Prostate gland (tissue), 2 donors: ENCODE measurements around the gene SPTBN4. TPM values are rescaled to one million over a fixed set of nuclear protein-coding genes. Genes with fewer than 3 reads are reported as not detected.

Source experiments
- DNase-seq: peaks from one replicate; pipeline ENCODE4 v3.0.0-alpha.2; 2019; ENCODE audit warnings: low spot score
- H3K27ac ChIP-seq, 2 donors: fragments of 200-600 bp; sonication (generic); 2 replicates each; pipeline ENCODE4 v1.5.1; 2017 to 2019
- H3K27me3 ChIP-seq: fragments of 200-600 bp; sonication (generic); replicated peaks from 2 replicates; pipeline ENCODE4 v1.5.1; 2019; ENCODE audit not compliant: insufficient read depth
- H3K36me3 ChIP-seq, 2 donors: fragments of 200-600 bp; sonication (generic); 1 replicate in 1 of 2; 2 replicates in 1 of 2; pipeline versions ENCODE4 v1.5.1 to v1.8.1; 2017 to 2019
- H3K4me1 ChIP-seq: fragments of 200-600 bp; sonication (generic); replicated peaks from 2 replicates; pipeline ENCODE4 v1.5.1; 2019
- H3K4me3 ChIP-seq, 2 donors: fragments of 200-600 bp; sonication (generic); 2 replicates each; pipeline ENCODE4 v1.5.1; 2017 to 2019
- H3K9me3 ChIP-seq: fragments of 200-600 bp; sonication (generic); 2 replicates; pipeline ENCODE4 v1.5.1; 2017
- POLR2A ChIP-seq: fragments of 450-650 bp; IDR thresholded peaks from one replicate; pipeline ENCODE4 v1.6.1; 2016; ENCODE audit warnings: antibody characterized with exemption, mild to moderate bottlenecking
- POLR2AphosphoS5 ChIP-seq: sonication (generic); formaldehyde crosslinking; IDR thresholded peaks from one replicate; pipeline ENCODE4 v1.6.1; 2017; ENCODE audit warnings: antibody characterized with exemption
- WGBS: methylation state at CpG from one replicate; pipeline ENCODE4 v1.1.5; 2018; 5-methylcytosine and 5-hydroxymethylcytosine counted together
- intact Hi-C: fragments of 100-400 bp; cut with DNase I; formaldehyde crosslinking; loops from one replicate; pipeline ENCODE4 v1.14.2; 2022
- total RNA-seq, 2 donors: library from RNA; depleted of rRNA; stranded (reverse); fragments of >200 nt; gene quantifications; one replicate each; pipeline ENCODE4 v1.1.0, GENCODE V29; 2016
- TF ChIP-seq, protein P1 (sequence below), 4 experiments: fragments of 200-600 bp in 2 of 4; fragments of 450-650 bp in 2 of 4; sonication (generic) in 2 of 4; IDR thresholded peaks; 1 replicate in 3 of 4; 2 replicates in 1 of 4; pipeline ENCODE4 v1.5.1; 2016 to 2019; ENCODE audit warnings: antibody characterized with exemption in 4 of 4, mild to moderate bottlenecking in 2 of 4, moderate library complexity in 2 of 4

Gene SPTBN4
- total RNA-seq, 2 donors from 2014 or later, result 5.2 to 21.9 TPM

GRCh38 chr19:40567040-40567749, 100.4 kb downstream of the SPTBN4 start:
- DNase-seq, result no peak
- H3K36me3 ChIP-seq, result no peaks in the 10 kb centered on the region
- WGBS, result 22% methylated on average over 20 of the region's 20 CpGs
- no peaks in the 10 kb centered on the region for H3K9me3 ChIP-seq
- no peaks in the 10 kb centered on the region for H3K27me3 ChIP-seq
- peak overlapping the region; percentile 13 to 21 for H3K4me3 ChIP-seq
- H3K4me1 ChIP-seq, result peaks cover 7% of the 10 kb centered on the region
- H3K27ac ChIP-seq, result no peak overlapping the region
- intact Hi-C loops, result no loop called here
- no peak for TF ChIP-seq POLR2AphosphoS5
- TF ChIP-seq, protein P1, sequence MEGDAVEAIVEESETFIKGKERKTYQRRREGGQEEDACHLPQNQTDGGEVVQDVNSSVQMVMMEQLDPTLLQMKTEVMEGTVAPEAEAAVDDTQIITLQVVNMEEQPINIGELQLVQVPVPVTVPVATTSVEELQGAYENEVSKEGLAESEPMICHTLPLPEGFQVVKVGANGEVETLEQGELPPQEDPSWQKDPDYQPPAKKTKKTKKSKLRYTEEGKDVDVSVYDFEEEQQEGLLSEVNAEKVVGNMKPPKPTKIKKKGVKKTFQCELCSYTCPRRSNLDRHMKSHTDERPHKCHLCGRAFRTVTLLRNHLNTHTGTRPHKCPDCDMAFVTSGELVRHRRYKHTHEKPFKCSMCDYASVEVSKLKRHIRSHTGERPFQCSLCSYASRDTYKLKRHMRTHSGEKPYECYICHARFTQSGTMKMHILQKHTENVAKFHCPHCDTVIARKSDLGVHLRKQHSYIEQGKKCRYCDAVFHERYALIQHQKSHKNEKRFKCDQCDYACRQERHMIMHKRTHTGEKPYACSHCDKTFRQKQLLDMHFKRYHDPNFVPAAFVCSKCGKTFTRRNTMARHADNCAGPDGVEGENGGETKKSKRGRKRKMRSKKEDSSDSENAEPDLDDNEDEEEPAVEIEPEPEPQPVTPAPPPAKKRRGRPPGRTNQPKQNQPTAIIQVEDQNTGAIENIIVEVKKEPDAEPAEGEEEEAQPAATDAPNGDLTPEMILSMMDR (IDR thresholded peaks at IDR 0.05), result no peak
- TF ChIP-seq POLR2A, result no peak

DNA sequence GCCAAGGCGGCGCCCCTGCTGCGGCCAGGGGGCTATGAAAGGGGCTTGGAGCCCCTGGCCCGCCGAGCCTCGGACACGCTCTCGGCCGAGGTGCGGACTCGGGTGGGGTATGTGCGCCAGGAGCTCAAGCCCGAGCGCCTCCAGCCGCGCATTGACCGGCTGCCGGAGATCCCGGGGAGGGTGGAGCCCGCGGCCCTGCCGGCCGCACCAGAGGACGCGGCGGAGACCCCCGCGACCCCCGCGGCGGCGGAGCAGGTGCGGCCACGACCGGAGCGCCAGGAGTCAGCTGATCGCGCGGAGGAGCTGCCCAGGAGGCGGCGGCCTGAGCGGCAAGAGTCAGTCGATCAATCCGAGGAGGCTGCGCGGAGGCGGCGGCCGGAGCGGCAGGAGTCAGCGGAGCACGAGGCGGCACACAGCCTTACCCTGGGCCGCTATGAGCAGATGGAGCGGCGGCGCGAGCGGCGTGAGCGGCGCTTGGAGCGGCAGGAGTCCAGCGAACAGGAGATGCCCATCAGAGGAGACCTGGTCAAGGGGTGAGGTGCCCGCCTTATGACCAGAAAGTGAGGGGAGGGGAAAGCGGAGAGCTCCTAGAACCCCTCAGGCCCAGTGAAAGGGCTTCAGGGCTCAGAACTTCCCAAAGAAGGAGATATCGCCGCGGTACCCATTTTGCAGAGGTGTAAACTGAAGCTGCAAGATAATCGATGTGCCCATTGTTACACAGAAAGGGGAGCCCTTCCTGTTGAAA, 101.1 kb downstream of the SPTBN4 start:
- no peak for DNase-seq
- intact Hi-C loops, result no loop called here

GRCh38 chr19:40570313-40571004, 103.7 kb downstream of the SPTBN4 start:
- peaks cover 7% of the 10 kb centered on the region for H3K4me1 ChIP-seq
- TF ChIP-seq POLR2A (no peak), POLR2AphosphoS5 (peak; percentile 92)
- TF ChIP-seq, protein P1 (IDR thresholded peaks at IDR 0.05), result peak; percentile 32 to 70 (median 47)
- intact Hi-C loops, result no loop called here
- H3K27ac ChIP-seq, result peak overlapping the region; percentile 66 to 67
- H3K27me3 ChIP-seq, result no peaks in the 10 kb centered on the region
- H3K36me3 ChIP-seq, result no peaks in the 10 kb centered on the region
- peak overlapping the region; percentile 28 to 34 for H3K4me3 ChIP-seq
- DNase-seq, result peak; percentile 98
- under 1% methylated on average over 37 of the region's 53 CpGs for WGBS
- H3K9me3 ChIP-seq, result no peaks in the 10 kb centered on the region

More for the DNA sequence above, 101.1 kb downstream of the SPTBN4 start:
- H3K4me3 ChIP-seq, result peak overlapping the region; percentile 13 to 21
- whole genome bisulfite sequencing, result 11% methylated on average over 45 of the region's 70 CpGs
- H3K4me1 ChIP-seq, result peaks cover 7% of the 10 kb centered on the region
- no peaks in the 10 kb centered on the region for H3K27me3 ChIP-seq
- no peaks in the 10 kb centered on the region for H3K9me3 ChIP-seq
- H3K36me3 ChIP-seq, result no peaks in the 10 kb centered on the region
- TF ChIP-seq POLR2AphosphoS5 (no peak), POLR2A (no peak)
- TF ChIP-seq, protein P1 (IDR thresholded peaks at IDR 0.05), result no peak
- H3K27ac ChIP-seq, result no peak overlapping the region

- peak overlapping the region in 1 of 2 donors; percentile 66 for H3K27ac ChIP-seq
- 36% methylated on average over 3 of the region's 3 CpGs for WGBS
Measured at GRCh38 chr19:40571005-40571318, 104.2 kb downstream of the SPTBN4 start.

DNA sequence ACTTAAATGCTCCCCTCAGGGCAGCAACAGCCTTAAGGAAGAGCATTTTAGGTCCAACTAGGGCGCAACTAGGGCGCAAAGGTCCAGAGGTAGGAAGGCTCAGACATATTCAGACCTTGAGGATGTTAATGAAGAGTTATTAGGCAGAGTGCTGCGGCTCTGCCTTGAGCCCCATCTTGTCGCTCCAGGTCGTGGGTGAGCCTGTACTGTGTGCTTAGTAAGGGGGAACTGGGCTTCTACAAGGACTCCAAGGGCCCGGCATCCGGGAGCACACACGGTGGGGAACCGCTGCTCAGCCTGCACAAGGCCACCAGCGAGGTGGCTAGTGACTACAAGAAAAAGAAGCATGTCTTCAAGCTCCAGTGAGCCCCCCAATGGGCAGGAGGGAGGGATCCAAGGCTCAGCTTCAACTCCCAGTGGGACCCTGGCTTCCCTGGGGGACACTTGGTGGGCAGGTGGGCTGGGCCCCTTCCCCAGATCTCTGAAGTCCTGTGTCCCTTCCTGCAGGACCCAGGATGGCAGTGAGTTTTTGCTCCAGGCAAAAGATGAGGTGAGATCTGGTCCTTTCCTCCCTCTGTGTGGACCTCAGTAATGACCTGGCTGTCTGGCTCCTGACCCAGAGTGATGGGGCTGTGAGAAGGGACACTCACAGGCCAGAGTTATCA, 105.2 kb downstream of the SPTBN4 start:
- no peak overlapping the region for H3K4me3 ChIP-seq
- TF ChIP-seq POLR2AphosphoS5, result no peak
- TF ChIP-seq POLR2A, result no peak
- TF ChIP-seq, protein P1 (IDR thresholded peaks at IDR 0.05), result no peak
- DNase-seq, result no peak
- 85% methylated on average over 10 of the region's 10 CpGs for WGBS
- intact Hi-C loops, result no loop called here
- H3K27me3 ChIP-seq, result no peaks in the 10 kb centered on the region
- H3K36me3 ChIP-seq, result no peaks in the 10 kb centered on the region
- H3K4me1 ChIP-seq, result peaks cover 7% of the 10 kb centered on the region
- no peak overlapping the region for H3K27ac ChIP-seq
- H3K9me3 ChIP-seq, result no peaks in the 10 kb centered on the region

More at GRCh38 chr19:40571005-40571318, 104.2 kb downstream of the SPTBN4 start:
- DNase-seq, result no peak
- intact Hi-C loops, result no loop called here
- TF ChIP-seq POLR2AphosphoS5 (no peak), POLR2A (no peak)
- H3K4me3 ChIP-seq, result no peak overlapping the region
- H3K27me3 ChIP-seq, result no peaks in the 10 kb centered on the region
- no peaks in the 10 kb centered on the region for H3K9me3 ChIP-seq
- no peaks in the 10 kb centered on the region for H3K36me3 ChIP-seq
- peaks cover 7% of the 10 kb centered on the region for H3K4me1 ChIP-seq
